Measurements from ENCODE around the gene ACOT7. TPM values are rescaled to one million over a fixed set of nuclear protein-coding genes. Genes with fewer than 3 reads are reported as not detected.

ACOT7 gene
- total and polyA plus RNA-seq, 2 of the 13 experiments (the other 11 are each of a cell fraction or from before 2014, with no cell fraction given), result 33.0 to 55.8 TPM

- TF ChIP-seq TCF12 (IDR thresholded peaks at IDR 0.05), result no peak
- peak; percentile 85 for TF ChIP-seq TCF12 (CRISPR knock-in tag; IDR thresholded peaks at IDR 0.05)
- TF ChIP-seq ZNF235 (CRISPR knock-in tag; IDR thresholded peaks at IDR 0.05; ENCODE audit: borderline replicate concordance), result peak; percentile 99
- TF ChIP-seq POLR2AphosphoS5 (IDR thresholded peaks at IDR 0.05; ENCODE audit: low read depth, low read length), result no peak
- peak; percentile 86 for TF ChIP-seq MYC (CRISPR knock-in tag; IDR thresholded peaks at IDR 0.05; ENCODE audit: borderline replicate concordance)
- peak; percentile 88; the same call in 1 of the 2 replicates for TF ChIP-seq ZNF17 (CRISPR knock-in tag; IDR thresholded peaks at IDR 0.05)
- TF ChIP-seq TSC22D2 (CRISPR knock-in tag; IDR thresholded peaks at IDR 0.05; ENCODE audit: borderline replicate concordance), result peak; percentile 100
- TF ChIP-seq ZNF468 (CRISPR knock-in tag; IDR thresholded peaks at IDR 0.05), result peak; percentile 86; the same call in 1 of the 2 replicates
- no peak for TF ChIP-seq AGO2 (optimal IDR thresholded peaks at IDR 0.05; ENCODE audit: low read depth, low read length)
- 0 out of 2 replicates have a peak, but pooled peaks have one; percentile 38 for TF ChIP-seq RNF2 (conservative IDR thresholded peaks at IDR 0.05; ENCODE audit: low read depth)
- TF ChIP-seq ZNF337 (CRISPR knock-in tag; IDR thresholded peaks at IDR 0.05; ENCODE audit: borderline replicate concordance, low read depth), result peak; percentile 93; the same call in 1 of the 2 replicates
- no peak for TF ChIP-seq MAFF (IDR thresholded peaks at IDR 0.05; ENCODE audit: low read depth, low read length)
- peak; percentile 68; the same call in 1 of the 2 replicates for TF ChIP-seq ELK4 (CRISPR knock-in tag; IDR thresholded peaks at IDR 0.05; ENCODE audit: borderline replicate concordance)
- TF ChIP-seq BRCA1 (CRISPR knock-in tag; IDR thresholded peaks at IDR 0.05), result peak; percentile 99
- peak; percentile 91 for TF ChIP-seq HDAC1 (CRISPR knock-in tag; IDR thresholded peaks at IDR 0.05)
- TF ChIP-seq CHD4 (IDR thresholded peaks at IDR 0.05; ENCODE audit: borderline replicate concordance, low read length), result no peak
- peak; percentile 54; the same call in 1 of the 2 replicates for TF ChIP-seq POGZ (CRISPR knock-in tag; IDR thresholded peaks at IDR 0.05)
- TF ChIP-seq ZNF737 (CRISPR knock-in tag; IDR thresholded peaks at IDR 0.05; ENCODE audit: borderline replicate concordance), result peak; percentile 86; the same call in 1 of the 2 replicates
- TF ChIP-seq ZNF558 (CRISPR knock-in tag; IDR thresholded peaks at IDR 0.05; ENCODE audit: borderline replicate concordance), result peak; percentile 98; the same call in 1 of the 2 replicates
- TF ChIP-seq FOXA1 (IDR thresholded peaks at IDR 0.05), result no peak
- TF ChIP-seq FOXA1 (CRISPR knock-in tag; IDR thresholded peaks at IDR 0.05), result peak; percentile 58
- TF ChIP-seq NR2F1 (CRISPR knock-in tag; IDR thresholded peaks at IDR 0.05), result no peak
- no peak for TF ChIP-seq MAFK (conservative IDR thresholded peaks at IDR 0.05 in 1 of 2, IDR thresholded peaks at IDR 0.05 in 1 of 2; ENCODE audit: low read length in 2 of 2)
- TF ChIP-seq ZNF451 (CRISPR knock-in tag; IDR thresholded peaks at IDR 0.05), result peak; percentile 99
- peak; percentile 98 for TF ChIP-seq ZFP36L2 (CRISPR knock-in tag; IDR thresholded peaks at IDR 0.05)
- no peak for TF ChIP-seq CREB1 (IDR thresholded peaks at IDR 0.05)
- no peak for TF ChIP-seq CREB1 (CRISPR knock-in tag; IDR thresholded peaks at IDR 0.05)
- TF ChIP-seq TAF15 (IDR thresholded peaks at IDR 0.05; ENCODE audit: low read depth, low read length, poor library complexity, severe bottlenecking), result no peak
- peak; percentile 42; the same call in 1 of the 2 replicates for TF ChIP-seq CENPBD1 (CRISPR knock-in tag; IDR thresholded peaks at IDR 0.05; ENCODE audit: borderline replicate concordance, low read depth)
- TF ChIP-seq SOX6 (IDR thresholded peaks at IDR 0.05), result no peak
- peak; percentile 60; the same call in 1 of the 2 replicates for TF ChIP-seq SOX6 (CRISPR knock-in tag; IDR thresholded peaks at IDR 0.05)
- TF ChIP-seq CENPT (CRISPR knock-in tag; IDR thresholded peaks at IDR 0.05; ENCODE audit: low read depth), result peak; percentile 99
Measured at GRCh38 chr1:6245086-6245868, 148.3 kb downstream of the ACOT7 start (continued).

Measured in HepG2 (cell line).